Measurements from ENCODE around the gene TMEM114.

TMEM114 gene

DNA sequence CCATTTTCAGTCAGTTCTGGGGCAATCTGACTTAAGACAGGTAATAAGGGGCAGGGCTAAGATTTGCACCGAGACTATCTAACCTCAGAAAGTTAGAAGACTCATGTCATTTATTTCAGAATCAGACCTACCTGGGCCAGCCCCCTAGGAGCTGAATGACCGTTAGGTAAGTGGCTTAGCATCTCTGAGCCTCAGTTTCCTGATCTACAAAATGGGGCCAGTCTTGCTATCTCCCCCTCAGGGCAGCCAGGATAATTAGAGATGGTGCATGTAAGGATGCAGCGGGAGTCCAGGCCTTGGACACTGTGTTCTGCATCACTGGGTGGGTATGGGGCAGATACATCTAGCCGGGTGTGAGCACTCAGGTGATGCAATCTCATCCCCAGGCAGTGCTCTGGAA is 20.8 kb upstream of the TMEM114 start:
- DNase-seq, result no peak

DNA sequence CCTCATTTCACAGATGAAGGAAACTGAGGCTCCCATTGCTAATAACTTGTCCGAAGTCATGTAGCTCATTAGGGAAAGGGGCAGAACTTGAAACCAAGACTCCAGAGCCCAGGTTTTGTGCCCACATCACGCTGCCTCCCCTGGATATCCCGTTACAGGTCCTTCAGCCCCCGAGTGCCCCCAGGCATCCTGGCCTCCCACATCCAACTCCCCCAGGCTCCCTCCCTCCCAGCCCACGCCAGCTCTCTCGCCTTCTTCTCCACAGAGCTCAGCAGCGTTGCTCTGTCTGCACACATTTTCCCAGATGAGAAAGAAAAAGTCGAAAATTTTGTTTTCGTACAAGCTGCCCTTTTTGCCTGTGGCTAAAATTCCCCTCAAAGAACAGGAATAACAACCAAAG is 16.9 kb upstream of the TMEM114 start:
- DNase-seq, result no peak

DNA sequence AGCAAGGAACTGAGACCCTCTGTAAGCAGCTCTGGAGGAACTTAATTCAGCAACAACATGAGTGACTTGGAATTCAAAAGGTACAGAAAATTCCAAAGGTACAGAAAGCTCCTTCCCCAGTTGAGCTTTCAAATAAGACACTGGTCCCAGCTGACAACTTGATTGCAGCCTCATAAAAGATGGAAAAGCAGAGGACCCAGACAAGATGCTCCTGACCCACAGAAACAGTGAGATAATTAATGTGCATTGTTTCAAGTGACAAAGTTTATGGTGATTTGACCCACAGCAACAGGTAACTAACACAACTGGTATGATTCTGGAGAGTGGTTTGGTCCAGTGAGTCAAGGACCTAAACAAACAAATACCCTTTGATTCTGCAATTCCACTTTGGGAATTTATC is 15.2 kb upstream of the TMEM114 start:
- DNase-seq, result no peak

DNA sequence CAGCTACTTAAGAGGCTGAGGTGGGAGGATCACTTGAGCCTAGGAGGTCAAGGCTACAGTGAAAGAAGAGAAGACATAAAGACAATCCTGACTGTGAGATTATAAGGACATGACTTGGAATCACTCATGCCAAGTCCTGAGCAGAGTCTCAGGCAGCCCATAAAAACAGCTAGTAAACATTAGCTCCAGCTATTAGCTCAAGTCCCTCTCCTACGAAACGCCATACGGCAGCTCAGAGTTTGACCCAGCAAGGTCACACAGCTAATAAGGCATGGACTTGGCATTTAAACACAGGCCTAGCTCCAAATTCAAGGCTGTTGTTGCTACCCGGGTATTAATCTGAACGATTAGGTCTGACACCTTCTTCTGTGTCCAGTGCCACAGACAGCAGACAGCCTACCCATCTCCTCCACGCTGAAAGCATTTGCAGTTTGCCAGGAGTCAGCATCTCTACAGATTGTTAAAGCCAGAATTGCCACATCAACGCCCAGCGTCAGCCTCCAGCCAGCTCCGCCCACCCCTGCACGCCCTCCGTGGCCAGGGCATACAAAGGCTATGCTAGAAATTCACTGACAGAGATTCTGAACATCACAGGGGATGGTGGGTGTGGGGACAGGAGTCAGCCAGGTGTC is 9.9 kb upstream of the TMEM114 start:
- DNase-seq, result no peak

DNA sequence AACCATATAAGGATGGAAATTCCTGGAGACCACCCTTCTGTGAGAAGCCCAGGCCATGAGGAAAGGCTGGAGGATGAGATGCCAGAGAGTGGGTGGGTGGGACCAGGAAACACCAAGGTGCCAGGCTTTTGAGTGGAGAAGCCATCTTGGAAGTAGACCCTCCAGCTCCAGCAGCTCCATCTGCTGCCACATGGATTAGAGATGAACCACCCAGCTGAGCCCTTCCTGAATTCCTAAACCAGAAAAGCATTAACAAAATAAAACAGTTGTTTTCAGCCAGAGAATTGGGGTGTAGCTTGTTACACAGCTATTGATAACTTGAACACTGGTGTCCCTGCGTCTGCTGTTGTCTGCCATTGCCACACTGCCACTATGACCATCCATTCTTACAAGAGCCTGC is 6.3 kb upstream of the TMEM114 start:
- DNase-seq, result no peak

DNA sequence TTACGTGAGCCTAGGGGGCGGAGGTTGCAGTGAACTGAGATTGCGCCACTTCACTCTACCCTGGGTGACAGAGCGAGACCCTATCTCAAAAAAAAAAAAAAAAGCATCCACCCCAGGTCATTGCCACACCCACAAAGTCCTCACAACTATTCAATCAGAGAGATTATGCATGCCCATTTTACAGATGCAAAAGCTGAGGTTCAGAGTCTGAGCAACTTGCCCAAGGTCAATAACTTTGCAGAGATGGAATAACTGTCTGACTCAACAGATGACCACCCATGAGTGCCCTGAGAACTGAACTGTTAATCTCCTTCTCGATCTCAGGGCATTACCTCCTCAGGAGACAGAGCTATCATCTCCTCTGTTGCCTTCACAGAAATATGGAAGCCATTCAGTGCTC is 5.5 kb upstream of the TMEM114 start:
- DNase-seq, result no peak

DNA sequence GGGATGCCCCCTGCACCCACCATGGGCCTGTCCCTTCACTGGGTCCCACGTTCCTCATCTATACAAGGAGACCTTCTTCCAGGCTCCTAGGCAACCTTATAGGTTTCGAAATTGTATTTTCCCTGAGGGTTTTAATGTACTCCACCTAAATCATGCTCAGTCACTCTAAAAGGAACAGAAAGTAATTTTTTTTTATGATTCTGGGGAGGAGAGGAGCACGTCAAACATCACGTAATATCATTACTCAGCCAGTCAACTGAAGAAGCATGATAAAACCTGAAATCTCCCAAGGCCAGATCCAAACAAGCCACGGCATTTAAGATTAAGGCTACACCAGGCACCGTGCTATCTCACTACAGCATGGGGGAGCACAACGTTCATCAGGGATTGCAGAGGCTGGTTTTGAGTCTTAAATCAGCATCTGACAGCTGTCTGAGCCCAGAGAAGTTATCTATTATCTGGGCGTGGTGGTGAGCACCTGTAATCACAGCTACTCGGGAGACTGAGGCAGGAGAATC is 3.9 kb upstream of the TMEM114 start:
- DNase-seq, result no peak

DNA sequence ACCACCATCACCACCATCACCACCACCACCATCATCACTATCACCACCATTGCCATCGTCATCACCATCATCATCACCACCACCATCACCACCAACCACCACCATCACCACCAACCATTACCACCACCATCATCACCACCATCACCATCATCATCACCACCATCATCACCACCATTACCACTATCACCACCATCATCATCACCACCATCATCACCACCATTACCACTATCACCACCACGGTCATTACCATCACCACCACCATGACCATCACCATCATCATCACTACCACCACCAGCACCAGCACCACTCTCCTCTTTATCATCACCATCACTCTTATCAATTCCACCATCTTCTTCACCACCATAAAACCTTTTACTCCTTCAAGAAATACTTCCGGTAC is 1.1 kb upstream of the TMEM114 start:
- no peak for DNase-seq

DNA sequence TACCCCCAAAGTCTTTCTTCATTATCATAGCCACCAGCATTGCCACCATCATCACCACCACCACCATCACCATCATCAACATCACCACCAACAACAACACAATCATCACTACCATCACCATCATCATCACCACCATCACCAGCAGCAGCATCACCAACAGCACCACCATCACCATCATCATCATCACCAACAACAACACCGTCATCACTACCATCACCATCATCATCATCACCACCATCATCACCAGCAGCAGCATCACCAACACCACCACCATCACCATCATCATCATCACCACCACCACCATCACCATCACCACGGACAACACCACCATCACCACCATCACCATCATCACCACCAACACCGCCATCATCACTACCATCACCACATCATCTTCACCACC is 500 bp upstream of the TMEM114 start:
- DNase-seq, result no peak

DNA sequence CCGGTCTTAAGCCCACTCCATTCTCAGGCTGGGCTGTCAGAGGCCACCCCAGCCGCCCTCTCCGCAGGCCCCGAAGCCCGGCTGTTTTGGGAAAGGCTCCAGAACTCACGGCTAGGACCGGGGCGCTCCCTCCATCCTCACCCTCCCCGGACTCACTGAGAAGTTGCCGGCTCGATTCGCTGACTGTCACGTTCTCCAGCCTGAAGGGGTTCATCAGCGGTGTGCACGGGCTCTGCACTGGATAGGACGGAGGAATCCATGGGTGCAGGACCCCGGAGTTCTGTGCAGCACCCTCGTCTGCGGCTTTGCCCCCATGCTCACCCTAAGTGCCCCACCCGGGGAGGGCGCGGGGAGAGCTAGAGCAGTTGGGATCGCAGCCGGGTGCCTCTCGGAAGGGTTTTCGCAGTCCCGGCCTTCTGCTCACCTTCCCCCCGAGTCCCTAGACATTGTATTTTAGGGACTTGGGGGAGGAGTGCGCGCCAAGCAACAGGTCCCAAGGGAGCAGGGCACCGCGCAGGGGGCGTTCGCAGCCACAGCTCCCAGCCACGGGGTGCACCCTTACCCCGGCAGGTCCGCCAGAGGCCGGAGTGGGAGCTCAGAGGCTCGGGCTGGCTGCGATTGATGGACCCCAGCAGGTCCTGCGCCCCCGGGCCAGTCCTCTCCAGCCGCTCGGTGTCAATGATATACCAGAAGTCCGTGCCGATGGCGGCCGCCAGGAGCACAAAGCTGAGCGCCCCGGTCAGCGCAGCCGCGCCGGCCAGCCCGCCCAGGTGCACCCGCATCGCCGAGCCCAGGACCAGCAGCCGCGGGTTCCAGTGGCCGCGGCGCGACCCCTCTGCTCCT is 1.0 kb downstream of the TMEM114 start:
- DNase-seq, result peak; percentile 45

DNA sequence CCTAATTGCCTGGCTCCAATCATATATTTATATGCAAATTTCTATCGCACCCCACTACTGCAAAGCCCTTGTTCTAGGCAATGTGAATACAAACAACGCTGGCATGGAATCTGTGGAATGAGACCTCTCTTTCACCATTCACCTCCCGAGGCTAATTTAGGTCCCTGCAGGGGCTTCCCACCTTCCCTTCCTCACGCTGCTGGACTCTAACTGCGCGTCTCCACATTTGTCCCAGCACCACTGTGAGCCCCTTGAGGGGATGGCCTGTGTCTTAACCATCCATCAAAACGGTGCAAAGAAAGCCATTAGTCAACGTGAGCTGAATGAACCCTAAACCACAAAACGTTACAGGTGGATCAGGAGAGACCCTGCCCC is 1.6 kb downstream of the TMEM114 start:
- no peak for DNase-seq

DNA sequence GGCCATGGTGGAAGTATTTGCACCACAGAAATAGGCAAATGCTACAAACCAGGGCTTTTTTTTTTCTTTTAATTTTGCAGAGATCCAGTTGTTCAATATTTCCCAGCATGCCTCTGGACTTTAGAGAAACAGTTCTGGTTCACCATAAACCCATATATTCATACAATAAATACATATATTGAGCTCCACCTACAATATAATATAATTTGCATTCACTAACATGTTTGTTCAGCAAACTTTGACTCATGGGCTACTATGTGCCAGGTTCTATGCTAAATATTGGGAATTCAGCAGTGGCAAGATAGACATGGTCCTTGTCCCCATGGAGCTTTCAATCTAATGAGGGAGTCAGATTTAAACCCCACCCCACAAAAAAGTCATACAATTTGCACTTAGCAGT is 3.2 kb downstream of the TMEM114 start:
- no peak for DNase-seq

DNA sequence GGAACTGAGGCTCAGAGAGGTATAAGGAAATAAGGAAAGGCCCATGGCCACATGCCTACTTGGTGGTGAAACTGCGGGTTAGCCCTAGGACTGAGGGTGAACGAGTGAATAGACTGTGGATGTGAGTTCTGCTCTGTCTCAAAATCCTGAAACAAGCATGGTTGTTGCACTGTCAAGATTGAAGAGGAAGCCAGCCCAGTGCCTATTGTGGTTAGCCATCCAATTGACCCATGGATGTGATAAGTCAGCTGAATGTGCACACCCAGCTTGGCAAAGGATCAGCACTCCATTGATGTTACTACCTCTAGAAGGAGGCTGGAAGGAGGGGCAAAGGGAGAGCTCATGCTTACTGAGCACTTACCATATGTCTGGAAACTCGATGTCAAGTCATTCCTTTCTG is 4.5 kb downstream of the TMEM114 start:
- no peak for DNase-seq

DNA sequence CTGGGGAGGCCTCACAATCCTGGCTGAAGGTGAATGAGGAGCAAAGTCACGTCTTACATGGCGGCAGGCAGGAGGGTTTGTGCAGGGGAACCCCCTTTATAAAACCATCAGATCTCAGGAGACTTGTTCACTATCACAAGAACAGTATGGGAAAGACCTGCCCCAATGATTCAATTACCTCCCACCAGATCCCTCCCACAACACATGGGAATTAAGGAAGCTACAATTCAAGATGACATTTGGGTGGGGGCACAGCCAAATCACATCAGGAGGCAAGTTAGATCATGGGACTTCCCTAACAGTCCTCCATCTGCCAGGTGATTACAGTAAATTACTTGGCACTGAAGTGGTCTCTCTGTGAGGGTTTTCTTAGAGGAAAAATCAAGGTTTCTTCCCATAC is 5.3 kb downstream of the TMEM114 start:
- DNase-seq, result no peak

DNA sequence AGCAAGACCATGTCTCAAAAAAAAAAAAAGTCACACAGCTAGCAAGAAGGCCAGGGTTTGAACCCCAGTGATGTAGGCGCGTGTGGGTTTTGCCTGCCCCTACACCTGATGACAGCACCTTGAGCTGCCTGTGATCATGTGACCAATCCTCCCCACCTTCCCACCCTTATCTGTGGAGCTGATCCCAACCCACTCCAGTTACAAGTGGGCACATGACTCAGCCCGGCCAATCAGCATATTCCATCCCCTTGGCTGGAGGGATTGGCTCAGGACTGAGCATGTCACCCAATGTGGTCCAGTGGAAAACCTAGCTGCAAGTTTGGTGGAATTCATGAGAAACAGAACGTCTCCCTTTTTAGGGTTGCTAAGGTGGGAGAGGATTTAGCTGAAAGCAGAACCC is 6.6 kb downstream of the TMEM114 start:
- DNase-seq, result no peak

DNA sequence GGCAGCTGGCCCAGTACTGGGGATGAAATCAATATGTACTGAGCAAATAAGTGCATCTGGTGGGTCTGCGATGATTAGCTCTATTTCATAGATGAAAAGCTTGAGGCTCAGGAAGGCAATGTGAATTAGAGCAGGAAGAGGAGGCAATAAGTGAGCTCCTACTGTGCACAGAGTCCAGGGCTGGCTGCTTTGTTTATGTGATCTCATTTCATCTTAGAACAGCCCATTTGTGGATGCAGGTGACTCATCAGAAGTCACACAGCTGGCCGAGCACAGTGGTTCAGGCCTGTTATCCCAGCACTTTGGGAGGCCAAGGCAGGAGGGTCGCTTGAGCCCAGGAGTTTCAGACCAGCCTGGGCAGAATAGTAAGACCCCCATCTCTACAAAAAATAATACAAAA is 7.1 kb downstream of the TMEM114 start:
- no peak for DNase-seq

DNA sequence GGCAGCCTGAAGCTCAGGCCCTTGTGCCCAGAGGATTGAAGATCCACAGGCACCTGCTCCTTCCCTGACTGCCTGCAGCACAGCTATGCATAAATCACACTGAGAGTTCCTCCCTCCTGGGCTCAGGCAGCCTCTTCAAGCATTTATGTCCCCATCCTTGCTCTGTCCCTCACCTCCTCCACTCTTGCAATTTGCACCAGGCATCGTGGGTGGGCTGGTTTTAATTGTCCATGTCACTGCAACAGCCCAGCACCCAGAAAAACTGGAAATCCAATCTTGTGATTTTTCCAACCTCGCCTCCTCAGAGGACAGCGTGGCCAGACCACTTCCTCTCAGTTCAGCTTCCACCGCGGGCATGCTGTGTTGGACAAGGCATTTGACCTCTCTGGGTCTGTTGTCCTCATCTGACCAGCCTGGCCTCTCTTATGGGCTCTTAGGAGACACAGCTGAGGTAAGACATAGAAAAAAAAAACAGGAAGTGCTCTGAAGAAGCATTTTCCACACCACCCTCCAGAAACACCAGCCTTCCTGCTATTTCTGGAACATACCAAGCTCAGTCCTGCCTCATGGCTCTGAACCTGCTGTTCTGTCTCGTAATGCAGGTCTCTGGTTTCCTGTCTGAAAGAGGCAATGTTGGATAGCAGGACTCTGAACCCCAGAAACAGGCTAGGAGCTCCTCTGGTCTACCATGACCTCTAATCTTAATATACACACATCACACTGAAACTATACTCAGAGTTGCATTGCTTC is 8.3 kb downstream of the TMEM114 start:
- peak; percentile 29 for DNase-seq

DNA sequence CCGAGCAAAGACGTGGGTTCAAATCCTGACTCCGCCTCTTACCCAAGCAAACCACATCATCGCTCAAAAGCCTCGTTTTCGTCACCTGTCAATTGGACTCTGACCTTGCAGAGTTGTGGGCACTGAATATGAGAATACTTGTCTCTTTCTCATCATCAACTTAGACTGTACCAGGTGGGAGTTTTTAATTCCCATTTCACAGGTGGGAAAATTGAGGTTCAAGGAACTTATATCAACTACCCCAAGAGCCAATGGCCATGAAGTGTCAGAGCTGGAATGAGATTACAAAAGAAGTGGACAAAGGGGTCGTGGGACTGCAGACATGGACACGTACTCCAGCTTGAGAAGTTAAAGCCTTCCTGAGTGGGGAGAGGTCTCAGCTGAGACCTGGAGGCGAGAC is 10.8 kb downstream of the TMEM114 start:
- DNase-seq, result no peak

DNA sequence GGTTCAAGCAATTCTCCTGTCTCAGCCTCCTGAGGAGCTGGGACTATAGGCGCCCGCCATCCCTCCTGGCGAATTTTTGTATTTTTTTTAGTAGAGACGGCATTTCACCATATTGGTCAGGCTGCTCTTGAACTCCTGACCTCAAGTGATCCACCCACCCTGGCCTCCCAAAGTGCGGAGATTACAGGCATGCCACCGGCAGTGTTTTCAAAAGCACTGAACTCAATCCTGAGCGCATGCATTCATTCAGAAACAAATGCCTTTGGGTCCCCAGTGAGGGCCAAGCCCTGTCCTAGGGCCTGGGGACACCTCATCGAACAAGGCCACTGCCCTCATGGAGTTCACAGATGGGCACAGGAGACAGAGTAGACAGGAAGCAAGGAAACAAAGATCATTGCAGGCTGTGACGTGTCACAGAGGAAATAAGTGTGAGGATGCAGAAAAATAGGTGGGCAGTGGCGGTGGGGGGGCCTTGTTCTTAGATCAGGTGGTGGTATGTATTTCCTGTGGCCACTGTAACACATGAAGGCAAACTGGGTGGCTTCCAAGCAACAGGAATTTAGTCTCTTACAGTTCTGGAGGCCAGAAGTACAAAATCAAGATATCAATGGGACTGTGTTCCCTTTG is 12.5 kb downstream of the TMEM114 start:
- no peak for DNase-seq

DNA sequence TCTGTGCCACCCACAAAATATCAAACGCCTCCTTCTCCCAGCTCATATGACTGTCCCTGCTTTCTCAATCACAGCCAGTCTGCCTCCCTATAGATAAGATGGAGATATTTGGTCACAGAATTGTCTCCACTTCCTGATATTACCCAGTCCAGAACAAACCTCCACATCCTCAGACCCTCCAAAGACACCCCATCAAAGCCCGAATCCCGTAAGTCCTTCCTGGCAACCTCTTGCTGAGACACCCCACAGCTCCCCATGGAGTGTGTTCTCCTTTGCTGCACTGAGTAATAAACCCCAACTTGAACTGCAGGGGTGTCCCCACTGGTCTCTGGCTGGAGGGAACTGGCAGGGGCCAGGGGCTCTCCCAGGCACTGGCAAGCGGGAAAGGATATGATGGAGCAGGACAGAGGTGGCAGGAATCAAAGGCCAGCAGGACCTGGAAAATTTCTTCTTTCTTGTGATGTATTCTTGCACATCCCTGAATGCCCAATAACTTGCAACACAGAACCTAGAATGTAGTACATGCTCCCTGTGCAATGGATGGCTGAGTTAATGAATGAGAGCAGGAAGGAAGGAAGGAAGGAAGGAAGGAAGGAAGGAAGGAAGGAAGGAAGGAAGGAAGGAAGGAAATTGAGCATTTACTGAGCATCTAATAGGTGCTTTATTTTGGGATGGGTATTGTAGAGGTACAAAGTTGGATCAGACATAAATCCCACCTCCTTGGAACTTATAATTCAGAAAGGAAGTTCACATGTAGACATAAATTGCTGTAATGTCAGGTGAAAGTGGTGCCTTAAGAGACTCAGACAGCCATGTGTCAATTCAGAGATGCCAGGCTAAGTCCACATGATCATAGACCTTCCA is 13.9 kb downstream of the TMEM114 start:
- DNase-seq, result no peak

DNA sequence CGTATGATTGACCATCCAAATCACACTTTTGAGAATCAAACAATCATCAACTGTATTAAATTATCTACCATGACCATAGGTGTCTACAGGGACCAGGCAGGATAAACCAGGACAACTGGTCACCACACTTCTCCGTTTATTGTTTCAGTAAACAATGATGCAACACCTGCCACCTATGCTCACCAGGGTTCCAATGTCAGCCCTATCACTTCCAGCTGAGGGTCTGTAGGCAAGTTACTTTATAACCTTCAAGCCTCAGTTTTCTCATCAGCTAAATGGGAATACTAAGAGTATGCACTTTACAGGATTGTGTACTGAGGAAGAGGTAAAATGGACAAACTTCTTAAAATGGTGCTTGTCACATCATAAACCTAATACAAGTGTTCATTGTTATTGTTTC is 14.9 kb downstream of the TMEM114 start:
- no peak for DNase-seq
